PC-9 (cell line): ENCODE data around the gene SENP6.
"Not testable (repeated sequence)": the region's sequence is repeated elsewhere in the genome, so short reads cannot be mapped to it uniquely, and the experiment has no call there.

Experiments used
- EZH2 ChIP-seq: fragments of 200-600 bp; sonication (generic); IDR thresholded peaks from 2 replicates; pipeline ENCODE4 v1.8.0; 2017; ENCODE audit warnings: antibody characterized with exemption, low read depth
- TF ChIP-seq, protein P1 (sequence below): fragments of 200-600 bp; sonication (generic); conservative IDR thresholded peaks from 2 replicates; pipeline ENCODE4 v1.6.1; 2017; ENCODE audit warnings: mixed run types, antibody characterized with exemption, mild to moderate bottlenecking, moderate library complexity

DNA sequence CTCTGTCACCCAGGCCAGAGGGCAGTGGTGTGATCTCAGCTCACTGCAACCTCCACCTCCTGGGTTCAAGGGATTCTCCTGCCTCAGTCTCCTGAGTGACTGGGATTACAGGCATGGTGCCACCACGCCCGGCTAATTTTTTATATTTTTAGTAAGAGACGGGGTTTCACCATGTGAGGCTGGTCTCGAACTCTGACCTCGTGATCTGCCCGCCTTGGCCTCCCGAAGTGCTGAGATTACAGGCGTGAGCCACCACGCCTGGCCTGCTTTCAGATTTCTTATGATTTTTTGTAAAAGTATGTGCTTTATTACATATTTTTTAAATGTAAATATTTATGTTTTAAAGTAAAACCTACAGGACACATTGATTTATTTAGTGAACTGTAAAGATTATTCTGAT is 26.0 kb downstream of the SENP6 start:
- TF ChIP-seq, protein P1, sequence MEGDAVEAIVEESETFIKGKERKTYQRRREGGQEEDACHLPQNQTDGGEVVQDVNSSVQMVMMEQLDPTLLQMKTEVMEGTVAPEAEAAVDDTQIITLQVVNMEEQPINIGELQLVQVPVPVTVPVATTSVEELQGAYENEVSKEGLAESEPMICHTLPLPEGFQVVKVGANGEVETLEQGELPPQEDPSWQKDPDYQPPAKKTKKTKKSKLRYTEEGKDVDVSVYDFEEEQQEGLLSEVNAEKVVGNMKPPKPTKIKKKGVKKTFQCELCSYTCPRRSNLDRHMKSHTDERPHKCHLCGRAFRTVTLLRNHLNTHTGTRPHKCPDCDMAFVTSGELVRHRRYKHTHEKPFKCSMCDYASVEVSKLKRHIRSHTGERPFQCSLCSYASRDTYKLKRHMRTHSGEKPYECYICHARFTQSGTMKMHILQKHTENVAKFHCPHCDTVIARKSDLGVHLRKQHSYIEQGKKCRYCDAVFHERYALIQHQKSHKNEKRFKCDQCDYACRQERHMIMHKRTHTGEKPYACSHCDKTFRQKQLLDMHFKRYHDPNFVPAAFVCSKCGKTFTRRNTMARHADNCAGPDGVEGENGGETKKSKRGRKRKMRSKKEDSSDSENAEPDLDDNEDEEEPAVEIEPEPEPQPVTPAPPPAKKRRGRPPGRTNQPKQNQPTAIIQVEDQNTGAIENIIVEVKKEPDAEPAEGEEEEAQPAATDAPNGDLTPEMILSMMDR = not testable (repeated sequence)
- not testable (repeated sequence) for TF ChIP-seq EZH2
